ENCODE measurements around the gene GATA2.

Gene GATA2

DNA sequence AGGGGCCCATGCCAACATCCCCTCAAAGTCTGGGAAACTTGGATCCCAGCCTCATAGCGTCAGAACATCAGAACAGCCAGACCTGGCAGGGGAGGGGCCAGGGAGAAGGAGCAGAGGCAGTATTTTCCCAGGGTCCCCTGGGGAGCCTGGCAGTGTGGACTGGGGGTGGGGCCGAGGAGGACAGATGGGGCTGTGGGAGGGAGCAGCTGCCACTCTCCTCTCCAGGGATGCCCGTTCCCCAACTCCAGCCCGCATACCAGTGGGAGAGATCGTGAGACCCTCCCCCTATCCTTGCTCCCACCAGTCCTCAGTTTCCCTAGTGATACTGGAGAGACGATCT lies 19.9 kb downstream of the GATA2 start:
- TF ChIP-seq, protein P1, sequence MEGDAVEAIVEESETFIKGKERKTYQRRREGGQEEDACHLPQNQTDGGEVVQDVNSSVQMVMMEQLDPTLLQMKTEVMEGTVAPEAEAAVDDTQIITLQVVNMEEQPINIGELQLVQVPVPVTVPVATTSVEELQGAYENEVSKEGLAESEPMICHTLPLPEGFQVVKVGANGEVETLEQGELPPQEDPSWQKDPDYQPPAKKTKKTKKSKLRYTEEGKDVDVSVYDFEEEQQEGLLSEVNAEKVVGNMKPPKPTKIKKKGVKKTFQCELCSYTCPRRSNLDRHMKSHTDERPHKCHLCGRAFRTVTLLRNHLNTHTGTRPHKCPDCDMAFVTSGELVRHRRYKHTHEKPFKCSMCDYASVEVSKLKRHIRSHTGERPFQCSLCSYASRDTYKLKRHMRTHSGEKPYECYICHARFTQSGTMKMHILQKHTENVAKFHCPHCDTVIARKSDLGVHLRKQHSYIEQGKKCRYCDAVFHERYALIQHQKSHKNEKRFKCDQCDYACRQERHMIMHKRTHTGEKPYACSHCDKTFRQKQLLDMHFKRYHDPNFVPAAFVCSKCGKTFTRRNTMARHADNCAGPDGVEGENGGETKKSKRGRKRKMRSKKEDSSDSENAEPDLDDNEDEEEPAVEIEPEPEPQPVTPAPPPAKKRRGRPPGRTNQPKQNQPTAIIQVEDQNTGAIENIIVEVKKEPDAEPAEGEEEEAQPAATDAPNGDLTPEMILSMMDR (IDR thresholded peaks at IDR 0.05; ENCODE audit: unreplicated experiment in 3 of 3), result no peak
- Mint-ChIP-seq H3K9me3 (no peaks in the 10 kb centered on the region), H3K4me1 (no peaks in the 10 kb centered on the region), H3K27ac (no peak overlapping the region), H3K36me3 (ENCODE audit: low read depth) (peaks cover 2% of the 10 kb centered on the region), H3K4me3 (no peak overlapping the region), H3K27me3 (ENCODE audit: low read depth) (peaks cover 72% of the 10 kb centered on the region)

DNA sequence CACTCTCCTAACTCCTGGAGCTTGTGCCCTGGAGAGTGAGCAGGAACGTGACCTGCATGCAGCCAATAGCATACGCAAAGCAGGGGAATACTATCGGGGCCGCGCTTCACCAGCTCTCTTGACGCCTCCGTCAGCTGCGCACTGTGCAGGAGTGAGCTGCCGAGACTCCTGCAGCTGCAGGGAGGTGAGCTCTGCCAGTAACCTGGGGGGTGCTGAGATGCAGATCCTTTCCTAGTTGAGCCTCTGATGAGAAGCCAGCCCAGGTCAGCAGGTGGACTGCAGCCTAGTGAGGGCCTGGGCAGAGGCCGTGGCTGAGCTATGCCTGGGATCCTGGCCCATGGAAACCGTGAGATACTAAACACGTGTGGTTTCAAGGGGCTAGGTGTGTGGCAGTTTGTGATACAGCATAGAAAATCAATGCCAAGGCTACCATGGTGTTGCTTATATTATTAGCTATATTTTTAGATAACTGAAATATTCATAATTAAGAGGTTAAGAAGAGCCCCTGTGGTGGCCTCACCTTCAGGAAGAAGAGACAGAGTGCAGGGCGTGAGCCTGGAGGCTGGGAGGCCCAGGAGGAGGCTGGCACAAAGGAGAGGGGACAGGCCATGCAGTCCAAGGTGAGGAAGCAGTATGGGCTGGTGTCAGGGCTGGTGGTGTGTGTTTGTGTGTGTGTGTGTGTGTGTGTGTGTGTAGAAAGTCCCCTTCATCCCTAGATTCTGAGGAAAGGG lies 20.4 kb downstream of the GATA2 start:
- TF ChIP-seq, protein P1 (IDR thresholded peaks at IDR 0.05; ENCODE audit: unreplicated experiment in 3 of 3), result no peak
- no peaks in the 10 kb centered on the region for H3K9me3 Mint-ChIP-seq
- peaks cover 67% of the 10 kb centered on the region for H3K27me3 Mint-ChIP-seq (ENCODE audit: low read depth)
- no peaks in the 10 kb centered on the region for H3K4me1 Mint-ChIP-seq
- H3K4me3 Mint-ChIP-seq, result no peak overlapping the region
- H3K36me3 Mint-ChIP-seq (ENCODE audit: low read depth), result no peaks in the 10 kb centered on the region
- H3K27ac Mint-ChIP-seq, result no peak overlapping the region

DNA sequence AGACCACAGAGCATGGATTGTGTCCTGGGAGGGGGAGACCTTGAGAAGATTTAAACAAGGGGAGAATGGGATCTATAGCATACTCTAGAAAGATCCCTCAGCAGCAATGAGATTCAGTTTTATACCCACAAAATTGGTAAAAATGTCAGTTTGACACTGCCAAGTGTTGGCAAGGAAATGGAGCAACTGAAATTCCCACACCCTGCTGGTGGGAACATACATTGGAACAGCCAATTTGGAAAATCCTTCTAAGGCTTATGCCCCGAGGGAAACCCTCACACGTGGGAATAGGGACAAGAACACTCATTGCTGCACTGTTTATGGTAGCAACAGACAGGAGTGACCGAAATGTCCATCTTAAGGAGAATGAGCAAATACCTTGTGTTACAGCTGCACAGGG lies 21.3 kb downstream of the GATA2 start:
- H3K27me3 Mint-ChIP-seq (ENCODE audit: low read depth), result peaks cover 66% of the 10 kb centered on the region
- TF ChIP-seq, protein P1 (IDR thresholded peaks at IDR 0.05; ENCODE audit: unreplicated experiment in 3 of 3), result no peak
- H3K36me3 Mint-ChIP-seq (ENCODE audit: low read depth), result no peaks in the 10 kb centered on the region
- H3K4me3 Mint-ChIP-seq, result no peak overlapping the region
- no peaks in the 10 kb centered on the region for H3K4me1 Mint-ChIP-seq
- H3K27ac Mint-ChIP-seq, result no peak overlapping the region
- no peaks in the 10 kb centered on the region for H3K9me3 Mint-ChIP-seq

DNA sequence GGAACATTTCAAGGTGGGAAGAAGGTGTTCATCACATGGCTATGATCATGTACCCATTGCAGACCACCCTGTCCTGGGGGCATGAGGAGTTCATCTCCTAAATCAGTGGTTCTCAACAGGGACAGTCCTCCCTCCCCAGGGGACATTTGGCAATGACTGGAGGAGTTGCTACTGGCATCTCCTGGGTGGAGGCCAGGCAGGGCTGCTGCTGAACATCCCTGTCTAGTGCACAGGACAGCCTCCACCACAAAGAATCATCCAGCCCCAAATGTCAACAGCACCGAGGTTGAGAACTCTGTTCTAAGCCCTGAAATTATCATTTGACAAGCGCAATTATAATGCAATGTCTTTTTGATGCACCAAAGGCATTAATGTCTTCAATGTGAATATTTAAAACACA lies 21.9 kb downstream of the GATA2 start:
- no peak overlapping the region for H3K4me3 Mint-ChIP-seq
- no peaks in the 10 kb centered on the region for H3K4me1 Mint-ChIP-seq
- TF ChIP-seq, protein P1 (IDR thresholded peaks at IDR 0.05; ENCODE audit: unreplicated experiment in 3 of 3), result no peak
- H3K27ac Mint-ChIP-seq, result no peak overlapping the region
- H3K27me3 Mint-ChIP-seq (ENCODE audit: low read depth), result peaks cover 67% of the 10 kb centered on the region
- H3K9me3 Mint-ChIP-seq, result no peaks in the 10 kb centered on the region
- H3K36me3 Mint-ChIP-seq (ENCODE audit: low read depth), result no peaks in the 10 kb centered on the region

DNA sequence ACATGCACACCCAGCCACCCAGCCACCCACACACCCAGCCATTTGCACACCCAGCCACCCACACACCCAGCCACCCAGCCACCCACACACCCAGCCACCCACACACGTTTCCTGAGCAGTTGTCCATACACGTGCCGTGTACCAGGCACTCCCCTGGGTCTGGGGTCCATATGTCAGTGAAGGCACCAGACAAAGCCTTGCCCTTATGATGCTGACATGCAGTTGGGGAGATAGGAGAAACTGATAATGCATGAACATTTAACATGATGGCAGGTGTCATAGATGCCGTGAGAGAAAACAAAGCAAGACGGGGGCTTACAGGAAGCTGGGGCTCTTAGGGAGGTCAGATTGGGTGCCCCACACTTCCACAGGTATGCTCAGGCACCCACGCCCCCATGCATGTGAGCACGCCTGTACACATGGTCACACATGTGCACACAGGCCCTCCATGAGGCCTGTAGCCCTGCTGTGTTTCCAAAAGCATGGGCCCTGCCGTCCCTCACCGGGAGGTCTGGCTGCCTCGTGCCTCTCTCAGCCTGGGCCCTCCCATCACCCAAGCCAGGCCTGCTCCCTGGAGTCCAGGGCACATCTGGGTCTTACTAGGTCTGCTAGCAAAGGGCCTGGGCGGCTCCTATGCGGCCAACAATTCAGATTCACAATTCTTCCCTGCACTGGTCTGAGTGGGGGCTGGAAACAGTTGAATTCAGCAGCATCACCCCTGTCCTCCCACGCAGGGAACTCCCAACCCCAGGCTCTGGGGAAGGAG lies 22.7 kb downstream of the GATA2 start:
- Mint-ChIP-seq H3K27me3 (ENCODE audit: low read depth) (peaks cover 73% of the 10 kb centered on the region), H3K27ac (no peak overlapping the region), H3K9me3 (no peaks in the 10 kb centered on the region), H3K4me1 (no peaks in the 10 kb centered on the region), H3K4me3 (no peak overlapping the region), H3K36me3 (ENCODE audit: low read depth) (no peaks in the 10 kb centered on the region)
- TF ChIP-seq, protein P1 (IDR thresholded peaks at IDR 0.05; ENCODE audit: unreplicated experiment in 3 of 3), result no peak

Measured in nephron (organoid).